Measurements from ENCODE around the gene RCAN1.

Gene RCAN1

DNA sequence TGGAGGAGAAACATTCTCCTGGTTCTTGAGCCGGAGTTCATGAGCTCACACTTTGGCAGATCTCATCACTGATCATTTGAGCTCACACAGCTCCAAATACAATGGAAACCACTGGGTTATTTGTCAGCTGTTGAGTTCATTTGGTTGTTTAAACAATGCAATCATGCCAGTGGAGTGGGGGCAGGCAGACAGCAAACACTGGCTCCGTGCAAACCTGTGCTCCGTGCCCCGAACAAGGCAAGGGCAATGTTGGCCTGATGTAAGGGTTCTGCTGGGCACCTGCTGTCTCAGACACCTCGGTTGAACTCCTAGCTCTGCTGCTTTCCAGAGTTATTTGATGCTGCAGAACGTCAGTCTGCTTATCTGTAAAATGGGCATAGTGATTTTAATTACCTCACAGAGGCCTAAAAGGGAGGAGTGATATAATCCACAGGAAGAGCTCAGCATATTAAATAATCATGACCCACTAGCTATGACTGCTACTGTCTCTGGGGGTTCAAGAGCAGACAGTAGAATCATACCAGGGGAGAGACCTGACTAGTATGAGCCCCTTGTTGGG lies 33.9 kb upstream of the RCAN1 start:
- POLR2A ChIA-PET = no interaction called here
- 98% methylated on average over 5 of the region's 6 CpGs for WGBS (ENCODE audit: insufficient coverage)
- Histone ChIP-seq H3K27me3 (replicated peaks in 2 of 5; ENCODE audit: control insufficient read depth in 4 of 5, insufficient read depth in 5 of 5, low read length in 4 of 5) (no peaks in the 10 kb centered on the region), H3K27ac (ENCODE audit: insufficient read depth in 1 of 2, low read depth in 1 of 2, low read length in 2 of 2, poor library complexity in 1 of 2, severe bottlenecking in 2 of 2) (no peak overlapping the region), H3K4me1 (ENCODE audit: control extremely low read depth in 1 of 4, control insufficient read depth in 4 of 4, insufficient read depth in 4 of 4, low read length in 3 of 4) (peaks cover 0 to 3% (median 1%) of the 10 kb centered on the region in 4 experiments), H3K36me3 (ENCODE audit: control insufficient read depth in 4 of 4, insufficient read depth in 4 of 4, low read length in 3 of 4) (no peaks in the 10 kb centered on the region), H3K9me3 (ENCODE audit: control extremely low read depth in 1 of 5, control insufficient read depth in 4 of 5, insufficient read depth in 2 of 5, low read depth in 1 of 5, low read length in 4 of 5) (peaks cover 2 to 15% (median 6%) of the 10 kb centered on the region in 5 experiments), H3K4me3 (ENCODE audit: control insufficient read depth in 1 of 7, extremely low read depth in 1 of 7, insufficient read depth in 4 of 7, low read depth in 2 of 7, low read length in 6 of 7) (no peak overlapping the region)
- no peak for DNase-seq
- CTCF ChIA-PET = interaction anchor here (1.8 kb wide), 1 partner anchor 9 kb away, joined by 4 read pairs; no protein-coding TSS in a partner anchor

DNA sequence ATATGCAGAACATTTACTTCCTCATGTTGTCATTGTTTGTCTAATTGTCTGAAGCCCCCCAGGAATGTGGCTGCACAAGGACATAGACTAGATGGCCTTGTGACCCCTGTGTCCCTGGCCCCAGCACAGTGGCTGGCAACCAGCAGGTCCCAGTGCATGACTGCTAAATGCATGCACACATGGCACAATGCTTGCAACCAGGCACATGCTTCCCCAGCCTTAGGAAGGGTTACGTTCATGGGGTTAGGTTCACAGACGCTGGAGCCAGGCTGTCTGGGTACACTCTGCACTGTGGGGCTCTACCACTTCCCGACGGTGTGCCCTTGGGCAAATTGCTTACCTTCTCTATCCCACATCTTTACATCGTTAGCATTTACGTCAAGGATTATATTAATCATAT lies 32.6 kb upstream of the RCAN1 start:
- no peak for DNase-seq
- Histone ChIP-seq H3K27ac (ENCODE audit: insufficient read depth in 1 of 2, low read depth in 1 of 2, low read length in 2 of 2, poor library complexity in 1 of 2, severe bottlenecking in 2 of 2) (no peak overlapping the region), H3K4me1 (ENCODE audit: control extremely low read depth in 1 of 4, control insufficient read depth in 4 of 4, insufficient read depth in 4 of 4, low read length in 3 of 4) (peaks cover 0 to 5% (median 3%) of the 10 kb centered on the region in 4 experiments), H3K27me3 (replicated peaks in 2 of 5; ENCODE audit: control insufficient read depth in 4 of 5, insufficient read depth in 5 of 5, low read length in 4 of 5) (no peaks in the 10 kb centered on the region), H3K36me3 (ENCODE audit: control insufficient read depth in 4 of 4, insufficient read depth in 4 of 4, low read length in 3 of 4) (no peaks in the 10 kb centered on the region), H3K9me3 (ENCODE audit: control extremely low read depth in 1 of 5, control insufficient read depth in 4 of 5, insufficient read depth in 2 of 5, low read depth in 1 of 5, low read length in 4 of 5) (peaks cover 2 to 13% (median 4%) of the 10 kb centered on the region in 5 experiments), H3K4me3 (ENCODE audit: control insufficient read depth in 1 of 7, extremely low read depth in 1 of 7, insufficient read depth in 4 of 7, low read depth in 2 of 7, low read length in 6 of 7) (no peak overlapping the region)
- ChIA-PET POLR2A (no interaction called here), CTCF (interaction anchor here (1.8 kb wide), 1 partner anchor 8 kb away, joined by 4 read pairs; no protein-coding TSS in a partner anchor)
- 86% methylated on average over 1 of the region's 6 CpGs for WGBS (ENCODE audit: insufficient coverage)

DNA sequence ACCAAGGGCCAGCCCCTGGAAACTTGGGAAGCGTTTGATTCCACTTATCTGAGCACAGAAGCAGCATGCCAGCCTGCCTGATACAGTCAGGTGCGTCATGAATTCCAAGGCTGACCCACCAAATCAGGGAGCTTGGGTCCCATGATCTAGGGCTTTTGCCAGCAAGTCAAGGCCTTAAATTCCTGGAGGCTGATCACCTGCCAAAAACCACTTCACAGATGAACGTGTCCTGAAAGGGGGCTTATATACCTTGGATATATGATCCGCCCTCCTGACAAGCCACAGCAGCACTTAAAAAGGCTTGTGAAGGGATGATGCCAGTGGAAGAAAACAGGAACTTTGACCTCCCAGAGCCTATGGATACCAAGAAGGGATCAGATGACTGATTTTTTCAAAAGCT lies 29.9 kb upstream of the RCAN1 start:
- no peak for DNase-seq
- Histone ChIP-seq H3K9me3 (ENCODE audit: control extremely low read depth in 1 of 5, control insufficient read depth in 4 of 5, insufficient read depth in 2 of 5, low read depth in 1 of 5, low read length in 4 of 5) (no peaks in the 10 kb centered on the region), H3K36me3 (ENCODE audit: control insufficient read depth in 4 of 4, insufficient read depth in 4 of 4, low read length in 3 of 4) (no peaks in the 10 kb centered on the region), H3K4me3 (ENCODE audit: control insufficient read depth in 1 of 7, extremely low read depth in 1 of 7, insufficient read depth in 4 of 7, low read depth in 2 of 7, low read length in 6 of 7) (no peak overlapping the region), H3K27me3 (replicated peaks in 2 of 5; ENCODE audit: control insufficient read depth in 4 of 5, insufficient read depth in 5 of 5, low read length in 4 of 5) (no peaks in the 10 kb centered on the region), H3K4me1 (ENCODE audit: control extremely low read depth in 1 of 4, control insufficient read depth in 4 of 4, insufficient read depth in 4 of 4, low read length in 3 of 4) (peaks cover 0 to 13% (median 10%) of the 10 kb centered on the region in 4 experiments), H3K27ac (ENCODE audit: insufficient read depth in 1 of 2, low read depth in 1 of 2, low read length in 2 of 2, poor library complexity in 1 of 2, severe bottlenecking in 2 of 2) (no peak overlapping the region)
- 98% methylated on average over 4 of the region's 4 CpGs for WGBS (ENCODE audit: insufficient coverage)
- CTCF ChIA-PET = no interaction called here
- POLR2A ChIA-PET = no interaction called here

DNA sequence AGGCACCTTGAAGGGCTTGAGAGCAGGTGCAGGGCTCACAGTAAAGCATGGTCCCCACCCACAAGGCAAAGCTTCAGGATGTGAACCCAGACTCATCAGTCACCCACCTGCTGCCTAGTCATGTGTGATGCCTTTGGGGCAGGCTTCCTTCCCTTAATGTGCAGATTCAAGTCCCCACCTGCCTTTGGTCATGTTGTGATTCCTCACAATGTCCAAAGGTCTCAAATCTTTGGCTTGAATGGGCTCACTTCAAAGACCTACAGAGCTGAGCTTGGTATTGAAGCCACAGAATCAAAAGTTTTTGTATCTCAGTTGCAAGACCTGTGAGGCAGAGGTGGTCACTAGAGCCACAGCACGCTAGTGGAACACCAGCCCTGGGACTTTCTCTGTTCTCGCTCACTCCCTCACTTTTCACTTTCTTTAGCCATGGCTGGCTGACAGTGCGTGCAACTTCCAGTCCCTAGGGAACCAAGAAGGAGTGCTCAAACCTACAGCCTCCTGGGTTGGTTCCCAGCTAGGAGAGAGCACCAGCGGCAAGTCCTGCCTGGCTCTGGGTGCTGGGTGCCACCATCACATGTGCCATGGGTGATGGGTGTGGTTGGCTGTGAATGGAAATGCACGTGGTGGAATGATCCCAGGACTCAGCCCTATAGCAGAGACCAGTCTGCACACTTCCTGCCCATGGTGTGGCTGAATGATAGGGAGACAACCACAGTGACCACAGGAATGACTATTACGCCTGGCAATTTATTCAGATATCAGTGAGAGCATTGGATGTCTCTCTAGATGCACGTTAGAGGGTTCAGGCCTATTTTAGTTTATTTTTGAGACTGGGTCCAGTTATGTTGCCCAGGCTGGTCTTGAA lies 27.5 kb upstream of the RCAN1 start:
- Histone ChIP-seq H3K4me1 (ENCODE audit: control extremely low read depth in 1 of 4, control insufficient read depth in 4 of 4, insufficient read depth in 4 of 4, low read length in 3 of 4) (peaks cover 0 to 13% (median 8%) of the 10 kb centered on the region in 4 experiments), H3K36me3 (ENCODE audit: control insufficient read depth in 4 of 4, insufficient read depth in 4 of 4, low read length in 3 of 4) (no peaks in the 10 kb centered on the region), H3K4me3 (ENCODE audit: control insufficient read depth in 1 of 7, extremely low read depth in 1 of 7, insufficient read depth in 4 of 7, low read depth in 2 of 7, low read length in 6 of 7) (no peak overlapping the region), H3K27me3 (replicated peaks in 2 of 5; ENCODE audit: control insufficient read depth in 4 of 5, insufficient read depth in 5 of 5, low read length in 4 of 5) (no peaks in the 10 kb centered on the region), H3K9me3 (ENCODE audit: control extremely low read depth in 1 of 5, control insufficient read depth in 4 of 5, insufficient read depth in 2 of 5, low read depth in 1 of 5, low read length in 4 of 5) (peaks cover 0 to 3% (median 0%) of the 10 kb centered on the region in 5 experiments), H3K27ac (ENCODE audit: insufficient read depth in 1 of 2, low read depth in 1 of 2, low read length in 2 of 2, poor library complexity in 1 of 2, severe bottlenecking in 2 of 2) (no peak overlapping the region)
- CTCF ChIA-PET = interaction anchor here (0.7 to 2.7 kb wide), 4 partner anchors 11 to 274 kb away, joined by 3 to 10 read pairs (median 3); no protein-coding TSS in a partner anchor
- POLR2A ChIA-PET = no interaction called here
- WGBS (ENCODE audit: insufficient coverage) = 48% methylated on average over 6 of the region's 7 CpGs
- DNase-seq = peak; percentile 29 to 79 (median 74)

DNA sequence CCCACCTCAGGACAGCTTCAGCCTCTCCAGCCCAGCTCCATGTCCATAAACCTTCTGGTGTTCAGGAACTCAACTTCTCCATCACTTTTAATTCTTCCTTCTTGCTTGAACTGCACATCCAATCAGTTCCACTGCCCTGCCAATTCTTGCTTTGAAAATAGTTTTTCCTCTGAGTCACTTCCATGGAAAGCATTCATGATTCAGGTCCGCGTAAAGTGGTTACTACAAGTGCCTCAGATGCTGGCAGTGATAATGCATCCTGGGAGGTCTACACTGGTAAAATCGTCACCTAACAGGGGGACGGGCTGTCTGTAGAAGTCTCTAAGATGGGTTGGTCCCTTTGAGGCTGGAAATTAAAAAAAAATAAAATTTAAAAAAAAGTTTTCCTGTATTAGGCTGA lies 25.9 kb upstream of the RCAN1 start:
- Histone ChIP-seq H3K9me3 (ENCODE audit: control extremely low read depth in 1 of 5, control insufficient read depth in 4 of 5, insufficient read depth in 2 of 5, low read depth in 1 of 5, low read length in 4 of 5) (peaks cover 0 to 3% (median 0%) of the 10 kb centered on the region in 5 experiments), H3K36me3 (ENCODE audit: control insufficient read depth in 4 of 4, insufficient read depth in 4 of 4, low read length in 3 of 4) (no peaks in the 10 kb centered on the region), H3K4me3 (ENCODE audit: control insufficient read depth in 1 of 7, extremely low read depth in 1 of 7, insufficient read depth in 4 of 7, low read depth in 2 of 7, low read length in 6 of 7) (no peak overlapping the region), H3K4me1 (ENCODE audit: control extremely low read depth in 1 of 4, control insufficient read depth in 4 of 4, insufficient read depth in 4 of 4, low read length in 3 of 4) (peaks cover 0 to 13% (median 8%) of the 10 kb centered on the region in 4 experiments), H3K27ac (ENCODE audit: insufficient read depth in 1 of 2, low read depth in 1 of 2, low read length in 2 of 2, poor library complexity in 1 of 2, severe bottlenecking in 2 of 2) (no peak overlapping the region), H3K27me3 (replicated peaks in 2 of 5; ENCODE audit: control insufficient read depth in 4 of 5, insufficient read depth in 5 of 5, low read length in 4 of 5) (no peaks in the 10 kb centered on the region)
- 89% methylated on average over 4 of the region's 4 CpGs for WGBS (ENCODE audit: insufficient coverage)
- peak in 2 of 3 donors; percentile 22 to 37 for DNase-seq
- CTCF ChIA-PET = interaction anchor here (1.1 to 2.7 kb wide), 2 partner anchors 9 to 26 kb away, joined by 3 to 10 read pairs; no protein-coding TSS in a partner anchor
- POLR2A ChIA-PET = no interaction called here

DNA sequence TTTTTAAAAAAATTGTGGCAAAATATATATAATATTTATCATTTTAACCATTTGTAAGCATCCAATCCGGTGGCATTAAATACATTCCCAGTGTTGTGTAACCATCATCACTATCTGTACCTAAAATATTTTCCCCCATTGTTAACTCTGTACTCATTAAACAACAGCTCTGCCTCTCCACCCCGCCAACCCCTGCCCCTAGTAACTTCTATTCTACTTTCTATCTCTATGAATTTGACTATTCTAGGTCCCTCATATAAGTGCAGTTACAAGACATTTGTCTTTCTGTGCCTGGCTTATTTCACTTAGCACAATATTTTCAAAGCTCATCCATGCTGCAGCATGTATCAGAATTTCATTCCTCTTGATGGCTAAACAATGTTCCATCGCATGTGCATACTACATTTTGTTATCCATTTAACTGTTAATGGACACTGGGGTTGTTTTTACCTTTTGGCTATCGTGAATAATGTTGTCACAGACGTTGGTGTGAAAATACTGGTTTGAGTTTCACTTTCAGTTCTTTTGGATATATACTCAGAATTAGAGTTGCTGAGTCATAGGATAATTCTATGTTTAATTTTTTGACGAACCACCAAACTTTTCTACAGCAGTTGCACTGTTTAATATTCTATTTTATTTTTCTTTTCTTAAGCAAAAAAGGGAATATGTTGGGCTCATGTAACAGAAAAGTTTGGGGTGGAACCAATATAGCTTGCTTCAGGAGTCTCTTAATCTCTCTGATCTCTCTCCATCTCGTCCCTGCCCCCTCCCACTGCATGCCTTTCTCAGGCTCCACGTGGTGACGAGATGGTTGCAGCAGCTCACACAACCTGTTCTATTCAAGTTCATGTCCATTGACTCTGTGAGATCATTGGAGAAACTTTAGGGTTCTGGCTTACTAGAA lies 25.2 kb upstream of the RCAN1 start:
- Histone ChIP-seq H3K36me3 (ENCODE audit: control insufficient read depth in 4 of 4, insufficient read depth in 4 of 4, low read length in 3 of 4) (no peaks in the 10 kb centered on the region), H3K27ac (ENCODE audit: insufficient read depth in 1 of 2, low read depth in 1 of 2, low read length in 2 of 2, poor library complexity in 1 of 2, severe bottlenecking in 2 of 2) (no peak overlapping the region), H3K27me3 (replicated peaks in 2 of 5; ENCODE audit: control insufficient read depth in 4 of 5, insufficient read depth in 5 of 5, low read length in 4 of 5) (no peaks in the 10 kb centered on the region), H3K4me3 (ENCODE audit: control insufficient read depth in 1 of 7, extremely low read depth in 1 of 7, insufficient read depth in 4 of 7, low read depth in 2 of 7, low read length in 6 of 7) (peak overlapping the region in 2 of 7 experiments; percentile 22 to 50), H3K9me3 (ENCODE audit: control extremely low read depth in 1 of 5, control insufficient read depth in 4 of 5, insufficient read depth in 2 of 5, low read depth in 1 of 5, low read length in 4 of 5) (peaks cover 0 to 3% (median 0%) of the 10 kb centered on the region in 5 experiments), H3K4me1 (ENCODE audit: control extremely low read depth in 1 of 4, control insufficient read depth in 4 of 4, insufficient read depth in 4 of 4, low read length in 3 of 4) (peaks cover 0 to 13% (median 8%) of the 10 kb centered on the region in 4 experiments)
- CTCF ChIA-PET = interaction anchor here (0.7 to 2.7 kb wide), 3 partner anchors 8 to 37 kb away, joined by 3 to 10 read pairs (median 4); no protein-coding TSS in a partner anchor
- WGBS (ENCODE audit: insufficient coverage) = 51% methylated on average over 4 of the region's 9 CpGs
- DNase-seq = peak; percentile 20 to 76 (median 69)
- POLR2A ChIA-PET = no interaction called here

Measured in common myeloid progenitor, CD34-positive (primary cell).